NCI-H446 (cell line): ENCODE measurements around the gene KRT6C.
"Not testable (repeated sequence)": the region's sequence is repeated elsewhere in the genome, so short reads cannot be mapped to it uniquely, and the experiment has no call there.

Experiments
- DNase-seq, 2 experiments: peaks; one replicate each; lab custom pipeline; 2025; lab: John Stamatoyannopoulos, UW

The KRT6C gene

GRCh38 chr12:52455821-52456220 lies 17.8 kb downstream of the KRT6C start:
- DNase-seq: no peak

- no peak for DNase-seq
Measured at GRCh38 chr12:52454411-52455201, 19.0 kb downstream of the KRT6C start.

- DNase-seq: no peak
Measured at GRCh38 chr12:52452101-52452500, 21.5 kb downstream of the KRT6C start, which contains the start of gene KRT6B. Gene KRT6B, minus strand, starts transcription at chr12:52452146. Its CDS starts 68 bp downstream, at chr12:52452078.

- DNase-seq: no peak
Measured at GRCh38 chr12:52448228-52448627, 25.4 kb downstream of the KRT6C start.

- DNase-seq: not testable (repeated sequence)
Measured at GRCh38 chr12:52447196-52447595, 26.4 kb downstream of the KRT6C start.

GRCh38 chr12:52446367-52447045 lies 27.1 kb downstream of the KRT6C start:
- no peak for DNase-seq

GRCh38 chr12:52445876-52446275 lies 27.7 kb downstream of the KRT6C start:
- no peak for DNase-seq

- no peak for DNase-seq
Measured at GRCh38 chr12:52444647-52445595, 28.7 kb downstream of the KRT6C start.

- no peak for DNase-seq
Measured at GRCh38 chr12:52443966-52444365, 29.6 kb downstream of the KRT6C start.

- DNase-seq: peak in 1 of 2 experiments; percentile 2
Measured at GRCh38 chr12:52442600-52443061, 31.0 kb downstream of the KRT6C start.

GRCh38 chr12:52441320-52441911 lies 32.2 kb downstream of the KRT6C start:
- DNase-seq: no peak

GRCh38 chr12:52440821-52441319 lies 32.7 kb downstream of the KRT6C start:
- no peak for DNase-seq

GRCh38 chr12:52439845-52440244 lies 33.8 kb downstream of the KRT6C start:
- no peak for DNase-seq

- DNase-seq: no peak
Measured at GRCh38 chr12:52439420-52439819, 34.2 kb downstream of the KRT6C start.

- DNase-seq: no peak
Measured at GRCh38 chr12:52438305-52439301, 35.0 kb downstream of the KRT6C start.

GRCh38 chr12:52437508-52437907 lies 36.1 kb downstream of the KRT6C start:
- DNase-seq: no peak

- DNase-seq: no peak
Measured at GRCh38 chr12:52436828-52437474, 36.7 kb downstream of the KRT6C start.

- DNase-seq: no peak
Measured at GRCh38 chr12:52436000-52436827, 37.4 kb downstream of the KRT6C start.

- DNase-seq: no peak
Measured at GRCh38 chr12:52435659-52435999, 38.0 kb downstream of the KRT6C start.
